Keratinocyte (primary cell): ENCODE data around the gene DHX35.

Experiments
- CTCF ChIP-seq, 3 experiments: IDR thresholded peaks in 1 of 3; conservative IDR thresholded peaks in 1 of 3; optimal IDR thresholded peaks in 1 of 3; 2 replicates in 2 of 3; 3 replicates in 1 of 3; pipeline versions ENCODE3 to v1.5.1; 2011; ENCODE audit warnings: low read length in 3 of 3, mild to moderate bottlenecking in 3 of 3, moderate library complexity in 2 of 3, control low read depth in 1 of 3, inconsistent platforms in 1 of 3; ENCODE audit not compliant: insufficient read depth in 2 of 3; ENCODE audit errors: extremely low read depth in 1 of 3
- EZH2 ChIP-seq: IDR thresholded peaks from one replicate; pipeline ENCODE4 v1.6.1; 2012; ENCODE audit warnings: inconsistent platforms, mild to moderate bottlenecking, low read length, moderate library complexity

DNA sequence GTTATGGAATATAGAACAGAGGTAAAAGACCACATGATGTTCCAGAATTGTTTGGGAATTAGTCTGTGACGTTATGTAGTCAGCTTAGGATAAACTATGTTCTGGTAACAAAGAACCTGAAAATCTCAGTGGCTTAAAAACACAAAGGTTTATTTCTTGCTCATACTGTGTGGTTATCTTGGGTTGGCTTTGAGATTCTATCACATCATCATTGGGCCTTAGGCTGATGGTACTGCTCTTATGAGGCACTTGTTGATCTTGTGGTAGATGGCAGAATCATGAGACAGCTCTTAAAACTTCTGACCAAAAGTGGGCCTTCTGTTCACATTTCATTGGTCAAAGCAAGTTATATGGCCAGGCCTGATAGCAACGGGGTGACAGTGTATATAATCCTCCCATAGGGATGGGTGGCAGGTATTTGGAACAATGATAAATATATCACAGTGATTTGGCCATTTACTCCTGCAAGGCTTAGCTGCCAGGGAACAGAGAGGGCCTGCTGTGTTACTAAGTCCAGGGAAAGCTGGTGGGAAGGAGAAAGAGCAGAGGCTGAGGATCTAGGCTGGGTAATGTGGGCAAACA, 13.5 kb downstream of the DHX35 start:
- TF ChIP-seq CTCF (optimal IDR thresholded peaks at IDR 0.05 in 1 of 3, IDR thresholded peaks at IDR 0.05 in 1 of 3, conservative IDR thresholded peaks at IDR 0.05 in 1 of 3; ENCODE audit: extremely low read depth in 1 of 3, insufficient read depth in 2 of 3, low read length in 3 of 3) (no peak), EZH2 (no peak)
